Stimulated activated CD4-positive, alpha-beta T cell treated with anti-CD3 and anti-CD28 coated beads, Interleukin-15, amount 100 ng/mL, for 24 hours (primary cell): ENCODE measurements around the gene MEOX1.

Source experiments
- DNase-seq: peaks from one replicate; pipeline ENCODE4 v3.0.0-alpha.2; 2020

MEOX1 gene

GRCh38 chr17:43652124-43652480, 9.6 kb downstream of the MEOX1 start:
- no peak for DNase-seq

GRCh38 chr17:43650471-43650870, 11.3 kb downstream of the MEOX1 start:
- no peak for DNase-seq

GRCh38 chr17:43648916-43649315, 12.8 kb downstream of the MEOX1 start:
- DNase-seq, result no peak

- DNase-seq, result peak; percentile 33
Measured at GRCh38 chr17:43645765-43646481, 15.8 kb downstream of the MEOX1 start.

GRCh38 chr17:43645450-43645764, 16.3 kb downstream of the MEOX1 start:
- DNase-seq, result no peak

GRCh38 chr17:43644081-43644480, 17.6 kb downstream of the MEOX1 start:
- DNase-seq, result no peak

GRCh38 chr17:43641416-43641815, 20.3 kb downstream of the MEOX1 start:
- DNase-seq, result no peak

GRCh38 chr17:43640491-43641252, 21.1 kb downstream of the MEOX1 start:
- no peak for DNase-seq

- DNase-seq, result no peak
Measured at GRCh38 chr17:43637563-43638323, 24.0 kb downstream of the MEOX1 start.

GRCh38 chr17:43636426-43636825, 25.3 kb downstream of the MEOX1 start:
- no peak for DNase-seq

GRCh38 chr17:43634591-43635125, 27.1 kb downstream of the MEOX1 start:
- DNase-seq, result no peak

GRCh38 chr17:43632221-43632620, 29.5 kb downstream of the MEOX1 start:
- no peak for DNase-seq

- no peak for DNase-seq
Measured at GRCh38 chr17:43631429-43631828, 30.3 kb downstream of the MEOX1 start.

- no peak for DNase-seq
Measured at GRCh38 chr17:43628089-43628650, 33.6 kb downstream of the MEOX1 start.

GRCh38 chr17:43627653-43628052, 34.1 kb downstream of the MEOX1 start:
- DNase-seq, result no peak

- DNase-seq, result no peak
Measured at GRCh38 chr17:43626023-43626422, 35.7 kb downstream of the MEOX1 start.

GRCh38 chr17:43625606-43626005, 36.1 kb downstream of the MEOX1 start:
- no peak for DNase-seq

GRCh38 chr17:43620581-43620980, 41.1 kb downstream of the MEOX1 start:
- DNase-seq, result no peak

GRCh38 chr17:43620147-43620546, 41.6 kb downstream of the MEOX1 start:
- DNase-seq, result no peak

- no peak for DNase-seq
Measured at GRCh38 chr17:43619705-43620104, 42.0 kb downstream of the MEOX1 start.

GRCh38 chr17:43618276-43618675, 43.4 kb downstream of the MEOX1 start:
- no peak for DNase-seq

GRCh38 chr17:43616852-43617251, 44.9 kb downstream of the MEOX1 start:
- DNase-seq, result no peak

- no peak for DNase-seq
Measured at GRCh38 chr17:43616421-43616820, 45.3 kb downstream of the MEOX1 start.

GRCh38 chr17:43616029-43616351, 45.7 kb downstream of the MEOX1 start:
- DNase-seq, result no peak
